ENCODE results near the gene SMU1. TPM values are rescaled to one million over a fixed set of nuclear protein-coding genes. Genes with fewer than 3 reads are reported as not detected.

The SMU1 gene
- total and polyA plus RNA-seq, 2 donors (not counting 3 experiments of a cell fraction or from before 2014, with no cell fraction given), result 8.5 to 21.7 TPM

DNA sequence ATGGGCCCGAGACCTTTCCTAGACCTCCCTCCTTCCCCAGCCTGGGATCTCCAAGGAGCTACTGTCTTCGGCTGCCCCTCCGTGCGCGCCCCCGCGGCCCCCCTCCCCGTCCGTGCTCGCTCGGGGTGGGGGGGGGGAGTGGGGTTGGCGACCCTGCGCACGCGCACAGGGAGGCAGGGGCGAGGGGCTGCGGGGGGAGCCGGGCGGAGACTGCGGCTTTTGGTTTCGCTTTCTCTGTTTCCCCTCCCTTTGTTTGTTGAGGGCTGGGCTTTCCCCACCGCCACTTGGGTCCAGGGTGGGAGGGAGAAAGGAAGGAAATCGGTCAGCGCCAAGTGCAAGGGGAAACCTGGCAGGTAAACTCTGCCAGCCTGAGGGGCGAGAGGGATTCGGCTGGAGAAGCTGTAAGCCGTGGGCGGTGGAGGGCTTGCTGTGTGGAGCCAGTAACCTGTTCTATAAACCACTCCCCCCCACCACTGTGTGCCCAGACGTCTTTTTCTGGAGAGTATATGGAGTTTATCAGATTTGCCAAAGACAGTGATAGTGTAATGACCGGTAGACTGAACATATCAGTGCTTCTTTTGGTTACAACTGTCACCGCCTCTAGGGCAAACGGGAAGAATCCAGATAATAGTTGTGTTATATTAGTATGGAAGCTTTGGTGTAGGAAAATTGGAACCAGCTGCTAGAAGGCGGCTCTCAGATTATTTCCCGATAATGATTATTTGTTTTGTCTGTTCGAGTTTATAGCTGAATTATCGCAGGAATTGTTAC is 50.7 kb downstream of the SMU1 start:
- peak; percentile 8 for FAIRE-seq
- POLR2A ChIA-PET, result interaction anchor here (0.7 to 2.6 kb wide), 16 partner anchors 8 to 642 kb away, joined by 3 to 21 read pairs (median 4); partner anchors contain the start of genes ACO1, B4GALT1, RIGI and SMU1
- peak; percentile 84 for DNase-seq (ENCODE audit: low read depth, low spot score)
- Histone ChIP-seq H3K4me1 (ENCODE audit: control insufficient read depth, extremely low read depth, insufficient read depth, low read length) (peaks cover 40% of the 10 kb centered on the region), H2AFZ (ENCODE audit: low read depth, low read length) (peak overlapping the region; percentile 14), H3K4me2 (ENCODE audit: insufficient read depth, low read length) (peak overlapping the region; percentile 97), H3K79me2 (ENCODE audit: control insufficient read depth, insufficient read depth, low read length) (peaks cover 78% of the 10 kb centered on the region), H3K36me3 (ENCODE audit: control insufficient read depth in 2 of 2, extremely low read depth in 1 of 2, insufficient read depth in 2 of 2, low read length in 2 of 2) (peaks cover 2 to 21% of the 10 kb centered on the region in 2 experiments), H3K27ac (ENCODE audit: insufficient read depth, low read depth, low read length) (peak overlapping the region; percentile 95), H3K4me3 (replicated peaks in 1 of 3; ENCODE audit: insufficient read depth in 1 of 3, low read depth in 1 of 3, low read length in 3 of 3) (peak overlapping the region; percentile 57 to 100 (median 99)), H4K20me1 (replicated peaks; ENCODE audit: control insufficient read depth, extremely low read depth, insufficient read depth, low read length) (peaks cover 17% of the 10 kb centered on the region), H3K9me3 (replicated peaks; ENCODE audit: control insufficient read depth, insufficient read depth, low read length) (no peaks in the 10 kb centered on the region), H3K27me3 (ENCODE audit: control insufficient read depth in 2 of 2, insufficient read depth in 2 of 2, low read length in 2 of 2) (no peaks in the 10 kb centered on the region), H3K9ac (replicated peaks; ENCODE audit: extremely low read depth, insufficient read depth, low read length) (peak overlapping the region; percentile 99), H3K9me1 (replicated peaks; ENCODE audit: control insufficient read depth, extremely low read depth, insufficient read depth, low read length) (no peaks in the 10 kb centered on the region)
- dilution Hi-C loops (cut with MboI; ENCODE audit: extremely low pct_ligation_motif_present, low sequenced_read_pairs), result no loop called here
- intact Hi-C loops (cut with micrococcal nuclease), result loop anchor here (1.0 to 5.0 kb wide), 4 partner anchors 24 to 595 kb away; partner anchors contain the start of genes APTX and B4GALT1
- BruUV-seq (replicated peaks), result no TSS peak
- CTCF ChIA-PET, result interaction anchor here (0.6 to 1.2 kb wide), 5 partner anchors 15 to 446 kb away, joined by 3 to 5 read pairs (median 4); no protein-coding TSS in a partner anchor
- TF ChIP-seq POLR2AphosphoS5 (IDR thresholded peaks at IDR 0.05; ENCODE audit: insufficient read depth, low read depth, low read length), result no peak
- no peak for TF ChIP-seq GATA2 (IDR thresholded peaks at IDR 0.05; ENCODE audit: insufficient read depth, insufficient read length, low read depth, low read length)
- TF ChIP-seq JUN (IDR thresholded peaks at IDR 0.05; ENCODE audit: borderline replicate concordance, insufficient read depth, insufficient read length, low read depth), result no peak
- TF ChIP-seq POLR2A (IDR thresholded peaks at IDR 0.05; ENCODE audit: low read depth, low read length), result no peak
- TF ChIP-seq, protein P1, sequence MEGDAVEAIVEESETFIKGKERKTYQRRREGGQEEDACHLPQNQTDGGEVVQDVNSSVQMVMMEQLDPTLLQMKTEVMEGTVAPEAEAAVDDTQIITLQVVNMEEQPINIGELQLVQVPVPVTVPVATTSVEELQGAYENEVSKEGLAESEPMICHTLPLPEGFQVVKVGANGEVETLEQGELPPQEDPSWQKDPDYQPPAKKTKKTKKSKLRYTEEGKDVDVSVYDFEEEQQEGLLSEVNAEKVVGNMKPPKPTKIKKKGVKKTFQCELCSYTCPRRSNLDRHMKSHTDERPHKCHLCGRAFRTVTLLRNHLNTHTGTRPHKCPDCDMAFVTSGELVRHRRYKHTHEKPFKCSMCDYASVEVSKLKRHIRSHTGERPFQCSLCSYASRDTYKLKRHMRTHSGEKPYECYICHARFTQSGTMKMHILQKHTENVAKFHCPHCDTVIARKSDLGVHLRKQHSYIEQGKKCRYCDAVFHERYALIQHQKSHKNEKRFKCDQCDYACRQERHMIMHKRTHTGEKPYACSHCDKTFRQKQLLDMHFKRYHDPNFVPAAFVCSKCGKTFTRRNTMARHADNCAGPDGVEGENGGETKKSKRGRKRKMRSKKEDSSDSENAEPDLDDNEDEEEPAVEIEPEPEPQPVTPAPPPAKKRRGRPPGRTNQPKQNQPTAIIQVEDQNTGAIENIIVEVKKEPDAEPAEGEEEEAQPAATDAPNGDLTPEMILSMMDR (IDR thresholded peaks at IDR 0.05; ENCODE audit: extremely low read depth in 1 of 2, insufficient read depth in 1 of 2, low read depth in 1 of 2, low read length in 2 of 2), result no peak
- TF ChIP-seq FOS (IDR thresholded peaks at IDR 0.05; ENCODE audit: borderline replicate concordance, insufficient read depth, low read length), result no peak
- no peak for TF ChIP-seq MYC (IDR thresholded peaks at IDR 0.05; ENCODE audit: low read depth, low read length)
- no peak for TF ChIP-seq EZH2 (IDR thresholded peaks at IDR 0.05; ENCODE audit: borderline replicate concordance, low read depth, low read length, severe bottlenecking)
- TF ChIP-seq, protein P2, sequence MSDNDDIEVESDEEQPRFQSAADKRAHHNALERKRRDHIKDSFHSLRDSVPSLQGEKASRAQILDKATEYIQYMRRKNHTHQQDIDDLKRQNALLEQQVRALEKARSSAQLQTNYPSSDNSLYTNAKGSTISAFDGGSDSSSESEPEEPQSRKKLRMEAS (IDR thresholded peaks at IDR 0.05; ENCODE audit: insufficient read depth, insufficient read length), result no peak

Data from endothelial cell of umbilical vein (primary cell).